Hematopoietic multipotent progenitor cell treated with erythropoietin and hydrocortisone succinate and interleukin-3 and kit ligand, for 4 days (in vitro differentiated cells): ENCODE data around the gene ZNF341.
"Not testable (repeated sequence)": the region's sequence is repeated elsewhere in the genome, so short reads cannot be mapped to it uniquely, and the experiment has no call there.

Source experiments
- DNase-seq: peaks from one replicate; pipeline ENCODE4 v3.0.0-alpha.2; 2015

Gene ZNF341

GRCh38 chr20:33731693-33732165 is at the start of gene ZNF341:
ZNF341 (plus strand) TSS chr20:33731996; CDS start chr20:33732022, 26 bp downstream.
- DNase-seq = peak; percentile 96

- peak; percentile 35 for DNase-seq
Observed at GRCh38 chr20:33684533-33685327, 47.1 kb upstream of the ZNF341 start.

GRCh38 chr20:33685328-33686099 is 46.3 kb upstream of the ZNF341 start:
- DNase-seq = peak; percentile 90

- DNase-seq = peak; percentile 98
Observed at GRCh38 chr20:33686100-33686983, 45.5 kb upstream of the ZNF341 start, which contains the start of gene E2F1. E2F1 (minus strand) TSS chr20:33686385; CDS start chr20:33686264, 121 bp downstream.

GRCh38 chr20:33686984-33687366 is 44.8 kb upstream of the ZNF341 start:
- DNase-seq = no peak

- DNase-seq = peak; percentile 78
Observed at GRCh38 chr20:33687370-33687915, 44.4 kb upstream of the ZNF341 start.

- no peak for DNase-seq
Observed at GRCh38 chr20:33687993-33688937, 43.5 kb upstream of the ZNF341 start.

GRCh38 chr20:33688938-33689424 is 42.8 kb upstream of the ZNF341 start:
- DNase-seq = peak; percentile 85

- DNase-seq = no peak
Observed at GRCh38 chr20:33689493-33689892, 42.3 kb upstream of the ZNF341 start.

DNA sequence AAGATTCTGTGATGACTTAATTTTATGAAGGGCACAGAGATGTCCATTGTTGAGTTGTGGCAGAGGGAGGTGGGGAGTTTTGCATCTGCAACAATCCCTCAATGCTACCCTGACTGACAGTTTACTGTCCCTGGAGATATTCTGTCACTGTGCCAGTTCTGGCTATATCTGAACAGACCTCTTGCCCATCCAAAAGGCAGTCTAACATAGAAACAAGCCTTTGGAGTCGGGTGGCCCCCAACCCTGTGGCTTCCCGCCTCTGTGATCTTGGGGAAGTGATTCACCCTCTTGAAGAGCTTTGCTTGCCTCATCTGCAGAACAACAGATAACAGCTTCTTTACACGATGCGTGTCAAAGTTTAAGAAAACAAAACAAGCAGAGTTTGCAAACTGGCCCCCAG is 41.8 kb upstream of the ZNF341 start:
- DNase-seq = peak; percentile 98

DNA sequence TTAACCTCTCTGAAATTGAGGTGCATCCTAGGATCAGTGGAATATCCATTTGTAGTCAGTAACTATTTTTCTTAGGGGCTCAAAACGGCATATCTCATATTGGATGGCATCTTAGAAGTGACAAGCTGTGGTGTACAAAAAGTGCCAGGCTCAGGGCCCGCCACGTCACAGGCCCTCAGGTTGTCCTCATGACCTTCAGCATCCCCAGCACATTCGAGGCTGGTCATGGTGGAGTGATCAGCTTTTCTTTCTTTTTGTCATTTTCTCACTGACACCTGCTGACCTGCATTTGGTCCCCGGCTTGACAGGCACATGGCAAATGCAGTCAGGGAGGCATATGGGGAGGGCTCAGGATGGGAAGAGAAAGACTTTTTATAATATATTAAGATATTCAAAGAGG is 38.5 kb upstream of the ZNF341 start:
- no peak for DNase-seq

- DNase-seq = no peak
Observed at GRCh38 chr20:33693741-33694638, 37.8 kb upstream of the ZNF341 start.

DNA sequence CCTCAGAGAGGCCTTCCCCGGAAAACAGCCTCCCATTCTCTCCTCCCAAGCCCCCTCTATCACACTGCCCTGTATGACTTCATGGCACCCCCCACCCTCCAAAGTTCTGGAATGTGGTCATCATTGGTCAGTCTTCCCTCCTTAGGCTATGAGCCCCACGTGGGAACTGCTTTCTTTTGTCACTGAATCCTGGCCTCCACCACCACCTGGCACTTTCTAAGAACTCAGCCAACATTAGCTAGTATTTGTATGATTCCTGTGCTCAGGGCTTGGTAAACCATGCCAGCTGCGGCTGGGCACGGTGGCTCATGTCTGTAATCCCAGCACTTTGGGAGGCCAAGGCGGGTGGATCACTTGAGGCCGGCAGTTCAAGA is 37.2 kb upstream of the ZNF341 start:
- no peak for DNase-seq

DNA sequence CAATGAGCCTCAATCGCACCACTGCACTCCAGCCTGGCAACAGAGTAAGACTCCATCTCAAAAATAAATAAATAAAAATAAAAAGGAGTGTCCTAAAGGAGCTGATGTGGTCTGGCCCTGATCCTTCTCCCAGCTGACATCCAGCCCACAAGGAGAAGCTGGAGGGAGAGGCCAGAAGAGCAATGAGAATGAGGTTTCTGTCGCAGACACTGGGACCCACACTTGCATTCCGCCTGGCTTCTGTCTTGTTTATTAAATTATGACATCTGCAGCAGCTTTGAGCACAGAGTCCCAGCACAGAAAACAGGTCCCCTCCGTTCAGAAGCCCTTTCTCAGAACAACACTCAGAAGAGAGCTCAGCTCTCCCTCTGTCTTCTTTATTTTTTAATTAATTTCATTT is 35.3 kb upstream of the ZNF341 start:
- DNase-seq = no peak

DNA sequence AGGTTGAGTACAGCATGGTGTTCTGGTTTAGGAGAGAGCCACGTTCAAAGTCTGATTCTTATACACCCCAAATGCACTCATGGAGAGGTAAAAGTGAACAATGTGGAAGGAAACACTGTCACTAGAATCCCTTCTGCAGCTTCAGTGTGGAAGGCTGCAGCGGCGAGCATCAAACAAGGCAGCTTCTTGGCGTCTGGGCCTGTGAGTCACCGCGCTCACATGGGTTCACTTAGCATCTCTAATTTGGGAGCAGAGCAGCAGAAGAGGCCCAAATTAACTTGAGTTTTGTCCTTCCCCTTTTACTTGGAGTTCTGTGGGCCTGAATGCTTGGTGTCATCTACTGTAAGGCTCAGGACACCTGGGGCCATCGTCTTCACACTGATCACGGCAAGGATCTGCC is 34.7 kb upstream of the ZNF341 start:
- DNase-seq = no peak

DNA sequence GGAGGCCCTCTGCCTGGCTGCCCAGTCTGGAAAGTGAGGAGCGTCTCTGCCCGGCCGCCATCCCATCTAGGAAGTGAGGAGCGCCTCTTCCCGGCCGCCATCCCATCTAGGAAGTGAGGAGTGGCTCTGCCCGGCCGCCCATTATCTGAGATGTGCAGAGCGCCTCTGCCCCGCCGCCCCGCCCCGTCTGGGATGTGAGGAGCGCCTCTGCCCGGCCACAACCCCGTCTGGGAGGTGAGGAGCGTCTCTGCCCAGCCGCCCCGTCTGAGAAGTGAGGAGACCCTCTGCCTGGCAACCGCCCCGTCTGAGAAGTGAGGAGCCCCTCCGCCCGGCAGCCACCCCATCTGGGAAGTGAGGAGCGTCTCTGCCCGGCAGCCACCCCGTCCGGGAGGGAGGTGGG is 32.8 kb upstream of the ZNF341 start:
- DNase-seq = not testable (repeated sequence)

DNA sequence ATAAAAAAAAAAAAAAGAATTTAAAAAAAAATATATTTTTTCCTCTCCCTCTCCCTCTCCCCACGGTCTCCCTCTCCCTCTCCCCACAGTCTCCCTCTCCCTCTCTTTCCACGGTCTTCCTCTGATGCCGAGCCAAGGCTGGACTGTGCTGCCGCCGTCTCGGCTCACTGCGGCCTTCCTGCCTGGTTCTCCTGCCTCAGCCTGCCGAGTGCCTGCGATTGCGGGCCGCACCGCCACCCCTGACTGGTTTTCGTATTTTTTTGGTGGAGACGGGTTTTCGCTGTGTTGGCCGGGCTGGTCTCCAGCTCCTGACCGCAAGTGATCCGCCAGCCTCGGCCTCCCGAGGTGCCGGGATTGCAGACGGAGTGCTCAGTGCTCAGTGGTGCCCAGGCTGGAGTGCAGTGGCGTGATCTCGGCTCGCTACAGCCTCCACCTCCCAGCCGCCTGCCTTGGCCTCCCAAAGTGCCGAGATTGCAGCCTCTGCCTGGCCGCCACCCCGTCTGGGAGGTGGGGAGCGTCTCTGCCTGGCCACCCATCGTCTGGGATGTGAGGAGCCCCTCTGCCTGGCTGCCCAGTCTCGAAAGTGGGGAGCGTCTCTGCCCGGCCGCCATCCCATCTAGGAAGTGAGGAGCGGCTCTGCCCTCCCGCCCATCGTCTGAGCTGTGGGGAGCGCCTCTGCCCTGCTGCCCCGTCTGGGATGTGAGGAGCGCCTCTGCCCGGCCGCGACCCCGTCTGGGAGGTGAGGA is 30.9 kb upstream of the ZNF341 start:
- DNase-seq = not testable (repeated sequence)

- no peak for DNase-seq
Observed at GRCh38 chr20:33701629-33702450, 30.0 kb upstream of the ZNF341 start.
